Adrenal gland (tissue), 5 donors: ENCODE data around the gene TIGAR.

ENCODE experiments used
- POLR2A ChIP-seq, 2 donors: fragments of 450-650 bp; IDR thresholded peaks; one replicate each; pipeline ENCODE4 v1.6.1; 2017; ENCODE audit warnings: antibody characterized with exemption in 2 of 2, mild to moderate bottlenecking in 2 of 2, moderate library complexity in 1 of 2
- TF ChIP-seq, protein P1 (sequence below), 6 experiments: fragments of 450-650 bp in 4 of 6; fragments of 200-600 bp in 2 of 6; sonication (generic) in 1 of 6; IDR thresholded peaks; 1 replicate in 5 of 6; 2 replicates in 1 of 6; pipeline versions ENCODE4 v1.5.1 to v1.8.0; 2016 to 2021; ENCODE audit warnings: antibody characterized with exemption in 6 of 6, mild to moderate bottlenecking in 2 of 6, moderate library complexity in 1 of 6
- donor health status: DM: no; HTN: no; CAD: no.

GRCh38 chr12:4325966-4326365 is 5.0 kb downstream of the TIGAR start:
- TF ChIP-seq, protein P1, sequence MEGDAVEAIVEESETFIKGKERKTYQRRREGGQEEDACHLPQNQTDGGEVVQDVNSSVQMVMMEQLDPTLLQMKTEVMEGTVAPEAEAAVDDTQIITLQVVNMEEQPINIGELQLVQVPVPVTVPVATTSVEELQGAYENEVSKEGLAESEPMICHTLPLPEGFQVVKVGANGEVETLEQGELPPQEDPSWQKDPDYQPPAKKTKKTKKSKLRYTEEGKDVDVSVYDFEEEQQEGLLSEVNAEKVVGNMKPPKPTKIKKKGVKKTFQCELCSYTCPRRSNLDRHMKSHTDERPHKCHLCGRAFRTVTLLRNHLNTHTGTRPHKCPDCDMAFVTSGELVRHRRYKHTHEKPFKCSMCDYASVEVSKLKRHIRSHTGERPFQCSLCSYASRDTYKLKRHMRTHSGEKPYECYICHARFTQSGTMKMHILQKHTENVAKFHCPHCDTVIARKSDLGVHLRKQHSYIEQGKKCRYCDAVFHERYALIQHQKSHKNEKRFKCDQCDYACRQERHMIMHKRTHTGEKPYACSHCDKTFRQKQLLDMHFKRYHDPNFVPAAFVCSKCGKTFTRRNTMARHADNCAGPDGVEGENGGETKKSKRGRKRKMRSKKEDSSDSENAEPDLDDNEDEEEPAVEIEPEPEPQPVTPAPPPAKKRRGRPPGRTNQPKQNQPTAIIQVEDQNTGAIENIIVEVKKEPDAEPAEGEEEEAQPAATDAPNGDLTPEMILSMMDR (IDR thresholded peaks at IDR 0.05) = no peak
- no peak for TF ChIP-seq POLR2A (IDR thresholded peaks at IDR 0.05)
